GM23338 (cell line): ENCODE measurements around the gene ETNK1. TPM values are rescaled to one million over a fixed set of nuclear protein-coding genes. Genes with fewer than 3 reads are reported as not detected.
A peak's percentile ranks its signal among the peaks of the same experiment; 100 is the strongest.

ENCODE experiments used
- ATAC-seq: fragments of 200-7000 bp; cut with Tn5 transposase; 3 replicates; pipeline ENCODE4 v1.9.1; 2020
- DNase-seq: peaks from one replicate; pipeline ENCODE4 v3.0.0-alpha.2; 2015; ENCODE audit warnings: low spot score
- H2AFZ ChIP-seq: fragments of 200-600 bp; sonication (generic); 2 replicates; pipeline ENCODE4 v1.8.0; 2016; ENCODE audit warnings: antibody characterized with exemption, mild to moderate bottlenecking, moderate library complexity
- H3F3A ChIP-seq: fragments of 200-600 bp; sonication (generic); replicated peaks from 2 replicates; pipeline ENCODE4 v1.8.0; 2017; ENCODE audit warnings: antibody characterized with exemption, mixed run types, low read depth
- H3K27ac ChIP-seq: fragments of 200-600 bp; sonication (generic); 2 replicates; pipeline ENCODE4 v1.6.1; 2016; ENCODE audit warnings: low read depth
- H3K27me3 ChIP-seq: fragments of 200-600 bp; sonication (generic); 2 replicates; pipeline ENCODE4 v1.8.0; 2016; ENCODE audit warnings: mild to moderate bottlenecking, mixed run types, moderate library complexity; ENCODE audit not compliant: insufficient read depth
- H3K36me3 ChIP-seq: fragments of 200-600 bp; sonication (generic); 2 replicates; pipeline ENCODE4 v1.8.0; 2016; ENCODE audit warnings: mild to moderate bottlenecking; ENCODE audit not compliant: insufficient read depth
- H3K4me1 ChIP-seq: fragments of 200-600 bp; sonication (generic); 2 replicates; pipeline ENCODE4 v1.8.0; 2016; ENCODE audit warnings: mild to moderate bottlenecking, moderate library complexity; ENCODE audit not compliant: insufficient read depth
- H3K4me2 ChIP-seq: fragments of 200-600 bp; sonication (generic); 2 replicates; pipeline ENCODE4 v1.7.1; 2017; ENCODE audit warnings: mixed run types
- H3K4me3 ChIP-seq: fragments of 200-600 bp; sonication (generic); 2 replicates; pipeline ENCODE4 v1.6.1; 2016; ENCODE audit warnings: mixed run types
- H3K79me2 ChIP-seq: fragments of 200-600 bp; sonication (generic); replicated peaks from 2 replicates; pipeline ENCODE4 v1.8.0; 2017; ENCODE audit warnings: mild to moderate bottlenecking; ENCODE audit not compliant: insufficient read depth
- H3K9me2 ChIP-seq: fragments of 200-600 bp; sonication (generic); 2 replicates; pipeline ENCODE4 v1.8.0; 2017; ENCODE audit not compliant: insufficient read depth
- H4K20me1 ChIP-seq: fragments of 200-600 bp; sonication (generic); replicated peaks from 2 replicates; pipeline ENCODE4 v1.8.0; 2017; ENCODE audit warnings: mild to moderate bottlenecking; ENCODE audit not compliant: insufficient read depth
- H3K27ac Mint-ChIP-seq: 2 replicates; pipeline ENCODE4 v1.8.0; 2020; ENCODE audit warnings: inconsistent platforms, mild to moderate bottlenecking, moderate library complexity, mixed read lengths
- H3K27me3 Mint-ChIP-seq: 3 replicates; pipeline ENCODE4 v1.8.0; 2022; ENCODE audit warnings: low read depth, mild to moderate bottlenecking, moderate library complexity, mixed read lengths, inconsistent platforms; ENCODE audit not compliant: insufficient read depth, poor library complexity
- H3K36me3 Mint-ChIP-seq: 3 replicates; pipeline ENCODE4 v1.8.0; 2021; ENCODE audit warnings: low read depth, mild to moderate bottlenecking, inconsistent platforms, moderate library complexity, mixed read lengths
- H3K4me1 Mint-ChIP-seq: 3 replicates; pipeline ENCODE4 v1.8.0; 2020; ENCODE audit warnings: mild to moderate bottlenecking, inconsistent platforms, mixed read lengths
- H3K4me3 Mint-ChIP-seq: 3 replicates; pipeline ENCODE4 v1.8.0; 2021; ENCODE audit warnings: moderate library complexity, mild to moderate bottlenecking, inconsistent platforms, mixed read lengths
- H3K9me3 Mint-ChIP-seq: 3 replicates; pipeline ENCODE4 v1.8.0; 2020; ENCODE audit warnings: moderate library complexity, mild to moderate bottlenecking, inconsistent platforms, mixed read lengths
- CREB1 ChIP-seq: fragments of 250-450 bp; sonication (Bioruptor Pico); IDR thresholded peaks from 2 replicates; pipeline ENCODE4 v1.5.0; 2020; ENCODE audit warnings: low read depth, mild to moderate bottlenecking, moderate library complexity
- CTCF ChIP-seq, 2 experiments: fragments of 200-600 bp in 1 of 2; sonication (generic) in 1 of 2; conservative IDR thresholded peaks; 2 replicates each; pipeline versions ENCODE4 v1.5.1 to v1.6.1; 2016 to 2017; ENCODE audit warnings: antibody characterized with exemption in 2 of 2, low read depth in 2 of 2, mild to moderate bottlenecking in 2 of 2, moderate library complexity in 1 of 2
- ETS1 ChIP-seq: IDR thresholded peaks from 2 replicates; pipeline ENCODE4 v1.6.1; 2016; ENCODE audit warnings: antibody characterized with exemption
- EZH2 ChIP-seq: fragments of 200-600 bp; sonication (generic); IDR thresholded peaks from one replicate; pipeline ENCODE4 v1.8.0; 2017; ENCODE audit warnings: antibody characterized with exemption, mild to moderate bottlenecking, low read depth; ENCODE audit not compliant: unreplicated experiment
- EZH2phosphoT487 ChIP-seq: fragments of 200-600 bp; sonication (generic); IDR thresholded peaks from one replicate; pipeline ENCODE4 v1.8.1; 2018; ENCODE audit warnings: antibody characterized with exemption; ENCODE audit not compliant: unreplicated experiment
- JUNB ChIP-seq: IDR thresholded peaks from one replicate; pipeline ENCODE4 v1.6.1; 2016; ENCODE audit warnings: antibody characterized with exemption; ENCODE audit not compliant: unreplicated experiment
- NANOG ChIP-seq: IDR thresholded peaks from 2 replicates; pipeline ENCODE4 v1.6.1; 2016; ENCODE audit warnings: antibody characterized with exemption, borderline replicate concordance
- POLR2AphosphoS5 ChIP-seq: IDR thresholded peaks from 2 replicates; pipeline ENCODE4 v1.6.1; 2016; ENCODE audit warnings: antibody characterized with exemption, low read depth
- REST ChIP-seq: IDR thresholded peaks from one replicate; pipeline ENCODE4 v1.6.1; 2018; ENCODE audit warnings: antibody characterized with exemption; ENCODE audit not compliant: unreplicated experiment
- STAT1 ChIP-seq: IDR thresholded peaks from one replicate; pipeline ENCODE4 v1.6.1; 2016; ENCODE audit warnings: antibody characterized with exemption; ENCODE audit not compliant: unreplicated experiment
- ZNF331 ChIP-seq: fragments of 250-450 bp; sonication (Bioruptor Pico); IDR thresholded peaks from 2 replicates; pipeline ENCODE4 v1.5.0; 2020; ENCODE audit warnings: low read depth, mild to moderate bottlenecking, moderate library complexity
- polyA plus RNA-seq: library from polyadenylated mRNA; unstranded; fragments of >200 nt; fragmentation: Nextera tagmentation; extraction: Ambion mirVana; gene quantifications from 2 replicates; pipeline ENCODE4 v1.2.1, GENCODE V29; 2016
- total RNA-seq: library from RNA; depleted of rRNA; stranded (reverse); fragments of >200 nt; shearing (Covaris generic); gene quantifications from 2 replicates; pipeline ENCODE4 v1.2.3, GENCODE V29; 2014

Gene ETNK1
- total and polyA plus RNA-seq, 2 experiments from 2014 or later: 41.9 to 101 TPM

GRCh38 chr12:22615963-22616501 lies 8.9 kb upstream of the ETNK1 start:
- ATAC-seq (no peak), DNase-seq (peak; percentile 29)
- no peaks in the 10 kb centered on the region for H4K20me1 ChIP-seq
- no peak overlapping the region for H2AFZ ChIP-seq
- no peak overlapping the region for H3K4me3 Mint-ChIP-seq
- peaks cover 2% of the 10 kb centered on the region; the same call in 1 of the 3 replicates for H3K4me1 Mint-ChIP-seq
- no peaks in the 10 kb centered on the region for H3K9me2 ChIP-seq
- no peaks in the 10 kb centered on the region for H3F3A ChIP-seq
- peaks cover 47% of the 10 kb centered on the region for H3K36me3 Mint-ChIP-seq
- H3K4me2 ChIP-seq: no peak overlapping the region
- H3K79me2 ChIP-seq: no peaks in the 10 kb centered on the region
- H3K27ac Mint-ChIP-seq: no peak overlapping the region
- peaks cover 59% of the 10 kb centered on the region for H3K9me3 Mint-ChIP-seq
- no peak overlapping the region for H3K4me3 ChIP-seq
- no peak for TF ChIP-seq JUNB
- TF ChIP-seq NANOG: no peak
- no peak for TF ChIP-seq REST
- TF ChIP-seq POLR2AphosphoS5: no peak
- no peak for TF ChIP-seq EZH2phosphoT487
- TF ChIP-seq CTCF (conservative IDR thresholded peaks at IDR 0.05; ENCODE audit: low read depth in 2 of 2): no peak
- no peak for TF ChIP-seq CREB1 (CRISPR knock-in tag)
- no peak for TF ChIP-seq ZNF331 (CRISPR knock-in tag)
- TF ChIP-seq EZH2: no peak
- TF ChIP-seq STAT1: no peak
- H3K27me3 Mint-ChIP-seq: peaks cover 1% of the 10 kb centered on the region
- peaks cover 11% of the 10 kb centered on the region for H3K36me3 ChIP-seq
- no peaks in the 10 kb centered on the region; the same call in 1 of the 2 replicates for H3K4me1 ChIP-seq
- no peak overlapping the region for H3K27ac ChIP-seq
- H3K27me3 ChIP-seq: no peaks in the 10 kb centered on the region

GRCh38 chr12:22617630-22618029 lies 7.3 kb upstream of the ETNK1 start:
- H3K4me3 Mint-ChIP-seq: no peak overlapping the region
- DNase-seq: no peak
- peaks cover 52% of the 10 kb centered on the region for H3K9me3 Mint-ChIP-seq
- H4K20me1 ChIP-seq: no peaks in the 10 kb centered on the region
- no peak overlapping the region for H3K4me3 ChIP-seq
- H3F3A ChIP-seq: no peaks in the 10 kb centered on the region
- H3K79me2 ChIP-seq: no peaks in the 10 kb centered on the region
- peaks cover 1% of the 10 kb centered on the region for H3K27me3 Mint-ChIP-seq
- no peak overlapping the region for H3K27ac ChIP-seq
- H3K27me3 ChIP-seq: no peaks in the 10 kb centered on the region
- H3K4me2 ChIP-seq: no peak overlapping the region
- H3K36me3 Mint-ChIP-seq: peaks cover 42% of the 10 kb centered on the region
- no peaks in the 10 kb centered on the region; the same call in 1 of the 2 replicates for H3K4me1 ChIP-seq
- no peak overlapping the region for H2AFZ ChIP-seq
- no peak for ATAC-seq
- peaks cover 2% of the 10 kb centered on the region; the same call in 1 of the 3 replicates for H3K4me1 Mint-ChIP-seq
- H3K27ac Mint-ChIP-seq: no peak overlapping the region
- H3K9me2 ChIP-seq: no peaks in the 10 kb centered on the region
- H3K36me3 ChIP-seq: peaks cover 7% of the 10 kb centered on the region
- TF ChIP-seq CREB1 (CRISPR knock-in tag): no peak
- no peak for TF ChIP-seq REST
- no peak for TF ChIP-seq NANOG
- TF ChIP-seq JUNB: no peak
- no peak for TF ChIP-seq CTCF (conservative IDR thresholded peaks at IDR 0.05; ENCODE audit: low read depth in 2 of 2)
- TF ChIP-seq EZH2phosphoT487: no peak
- TF ChIP-seq POLR2AphosphoS5: no peak
- TF ChIP-seq EZH2: no peak
- no peak for TF ChIP-seq ETS1
